Lower leg skin (tissue), 4 donors: Measurements from ENCODE around the gene TXNRD2. TPM values are rescaled to one million over a fixed set of nuclear protein-coding genes. Genes with fewer than 3 reads are reported as not detected.

Experiments
- DNase-seq, 2 donors: peaks; one replicate each; pipeline ENCODE4 v3.0.0-alpha.2; 2019; ENCODE audit warnings: low spot score in 2 of 2
- H3K4me3 ChIP-seq: fragments of 200-600 bp; sonication (generic); 2 replicates; pipeline ENCODE4 v1.5.1; 2017; ENCODE audit warnings: mild to moderate bottlenecking, low read depth; ENCODE audit not compliant: poor library complexity, severe bottlenecking
- POLR2A ChIP-seq, 2 donors: fragments of 450-650 bp; IDR thresholded peaks; one replicate each; pipeline ENCODE4 v1.6.1; 2016 to 2017; ENCODE audit warnings: antibody characterized with exemption in 2 of 2, mild to moderate bottlenecking in 1 of 2, moderate library complexity in 1 of 2
- WGBS, 2 donors: methylation state at CpG; one replicate each; pipeline ENCODE4 v1.1.5; 2018; 5-methylcytosine and 5-hydroxymethylcytosine counted together
- intact Hi-C: fragments of 100-400 bp; cut with DNase I; formaldehyde crosslinking; loops from one replicate; pipeline ENCODE4 v1.15.0; 2023; ENCODE audit warnings: low total_unique reads
- total RNA-seq, 4 donors: library from RNA; depleted of rRNA; stranded (reverse); fragments of >200 nt; gene quantifications; one replicate each; pipeline ENCODE4 v1.1.0, GENCODE V29; 2016
- TF ChIP-seq, protein P1 (sequence below), 3 donors: fragments of 450-650 bp; IDR thresholded peaks; one replicate each; pipeline ENCODE4 v1.5.1; 2016; ENCODE audit warnings: antibody characterized with exemption in 3 of 3, mild to moderate bottlenecking in 3 of 3, moderate library complexity in 2 of 3

The TXNRD2 gene
- 10 to 100 TPM; 10.9 to 16.8 (median 15.2) TPM for total RNA-seq

- 2 to 4% methylated on average over 4 to 38 of the region's 63 CpGs for WGBS, 2 donors
- peak in 1 of 2 donors; percentile 93 for DNase-seq
- TF ChIP-seq, protein P1, sequence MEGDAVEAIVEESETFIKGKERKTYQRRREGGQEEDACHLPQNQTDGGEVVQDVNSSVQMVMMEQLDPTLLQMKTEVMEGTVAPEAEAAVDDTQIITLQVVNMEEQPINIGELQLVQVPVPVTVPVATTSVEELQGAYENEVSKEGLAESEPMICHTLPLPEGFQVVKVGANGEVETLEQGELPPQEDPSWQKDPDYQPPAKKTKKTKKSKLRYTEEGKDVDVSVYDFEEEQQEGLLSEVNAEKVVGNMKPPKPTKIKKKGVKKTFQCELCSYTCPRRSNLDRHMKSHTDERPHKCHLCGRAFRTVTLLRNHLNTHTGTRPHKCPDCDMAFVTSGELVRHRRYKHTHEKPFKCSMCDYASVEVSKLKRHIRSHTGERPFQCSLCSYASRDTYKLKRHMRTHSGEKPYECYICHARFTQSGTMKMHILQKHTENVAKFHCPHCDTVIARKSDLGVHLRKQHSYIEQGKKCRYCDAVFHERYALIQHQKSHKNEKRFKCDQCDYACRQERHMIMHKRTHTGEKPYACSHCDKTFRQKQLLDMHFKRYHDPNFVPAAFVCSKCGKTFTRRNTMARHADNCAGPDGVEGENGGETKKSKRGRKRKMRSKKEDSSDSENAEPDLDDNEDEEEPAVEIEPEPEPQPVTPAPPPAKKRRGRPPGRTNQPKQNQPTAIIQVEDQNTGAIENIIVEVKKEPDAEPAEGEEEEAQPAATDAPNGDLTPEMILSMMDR (IDR thresholded peaks at IDR 0.05), result no peak
- TF ChIP-seq POLR2A (IDR thresholded peaks at IDR 0.05), result peak in 1 of 2 donors; percentile 21
- peak within 1 kb of the TSS; percentile 64 for H3K4me3 ChIP-seq
- intact Hi-C loops, result no loop called here
These were observed at the start of gene TXNRD2, which contains the start of gene COMT for GRCh38 chr22:19941365-19942082. Gene TXNRD2 (minus strand): TSS chr22:19941818. CDS start chr22:19941803, 15 bp downstream. Gene COMT (plus strand): TSS chr22:19941772. CDS start chr22:19962527, 20,755 bp downstream.

GRCh38 chr22:19991395-19991644, 49.7 kb upstream of the TXNRD2 start:
- TF ChIP-seq POLR2A (IDR thresholded peaks at IDR 0.05), result no peak
- TF ChIP-seq, protein P1 (IDR thresholded peaks at IDR 0.05), result no peak
- intact Hi-C loops, result no loop called here
- DNase-seq, result no peak
- H3K4me3 ChIP-seq, result no peak overlapping the region

DNA sequence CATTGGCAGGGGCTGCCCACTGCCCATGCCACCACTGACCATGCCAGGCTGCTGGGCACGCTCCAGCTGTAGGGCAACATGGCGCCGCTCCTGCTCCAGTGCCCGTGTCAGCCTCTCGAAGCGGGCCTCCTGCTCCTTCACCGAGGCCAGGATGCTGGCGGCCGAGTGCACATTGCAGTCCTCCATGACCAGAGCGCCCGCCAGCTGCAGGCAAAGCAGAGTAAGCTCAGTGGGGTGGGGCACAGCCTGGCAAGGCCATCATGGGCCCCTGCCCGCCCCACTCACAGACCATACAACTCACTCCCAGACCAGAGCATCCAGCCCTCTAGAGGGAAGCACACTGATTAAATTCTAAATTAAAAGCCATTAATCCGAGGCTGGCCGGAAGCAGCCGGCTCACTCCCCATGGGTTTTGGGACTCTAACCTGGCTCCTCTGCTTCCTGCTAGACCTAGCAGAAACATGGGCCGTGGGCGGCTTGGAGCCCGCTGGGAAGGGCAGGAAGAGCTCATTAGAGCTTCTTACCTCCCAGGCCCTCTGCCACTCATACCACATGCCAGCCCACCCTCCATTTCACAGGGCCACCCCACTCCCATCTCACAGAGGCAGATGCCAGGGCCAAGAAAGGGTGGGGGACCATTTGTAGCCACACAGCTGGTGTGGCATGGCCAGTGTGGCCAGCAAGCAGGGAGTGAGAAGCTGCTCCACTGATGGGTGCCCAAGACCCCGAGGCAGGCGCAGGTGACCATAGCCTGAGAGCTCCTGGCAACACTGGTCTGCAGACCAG, 49.2 kb upstream of the TXNRD2 start:
- 94 to 97% methylated on average over 18 to 19 of the region's 20 CpGs for WGBS, 2 donors
- DNase-seq, result no peak
- TF ChIP-seq, protein P1 (IDR thresholded peaks at IDR 0.05), result no peak
- no peak for TF ChIP-seq POLR2A (IDR thresholded peaks at IDR 0.05)
- no peak overlapping the region for H3K4me3 ChIP-seq
- intact Hi-C loops, result no loop called here

DNA sequence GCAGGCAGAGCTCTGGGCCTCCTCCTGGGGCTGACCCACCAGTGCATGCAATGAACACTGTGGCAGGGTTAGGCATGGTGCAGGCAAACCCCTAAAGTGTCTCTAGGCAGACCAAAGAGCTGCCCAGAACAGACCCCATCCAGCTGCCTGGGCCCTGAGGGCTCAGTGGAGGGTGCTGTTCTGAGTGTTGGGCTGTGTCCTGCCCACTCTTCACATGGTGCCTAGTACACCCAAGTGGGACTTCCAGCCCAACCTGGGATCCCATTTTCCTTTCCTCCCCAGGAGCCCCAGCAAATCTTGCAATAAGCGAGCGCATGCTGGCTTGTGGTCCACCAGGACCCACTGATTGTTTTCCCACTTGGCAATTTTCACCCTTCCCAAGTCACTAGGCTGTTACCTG, 48.6 kb upstream of the TXNRD2 start:
- H3K4me3 ChIP-seq, result no peak overlapping the region
- TF ChIP-seq POLR2A (IDR thresholded peaks at IDR 0.05), result no peak
- TF ChIP-seq, protein P1 (IDR thresholded peaks at IDR 0.05), result no peak
- intact Hi-C loops, result no loop called here
- 76 to 81% methylated on average over 2 of the region's 2 CpGs for WGBS, 2 donors
- DNase-seq, result no peak

GRCh38 chr22:19989725-19990067, 48.1 kb upstream of the TXNRD2 start:
- no peak for TF ChIP-seq POLR2A (IDR thresholded peaks at IDR 0.05)
- TF ChIP-seq, protein P1 (IDR thresholded peaks at IDR 0.05), result no peak
- no peak for DNase-seq
- WGBS, 2 donors, result 86 to 93% methylated on average over 3 of the region's 3 CpGs
- no peak overlapping the region for H3K4me3 ChIP-seq
- intact Hi-C loops, result no loop called here
